Central memory CD4-positive, alpha-beta T cell (primary cell): ENCODE data around the gene DR1.
"Not testable (repeated sequence)": the region's sequence is repeated elsewhere in the genome, so short reads cannot be mapped to it uniquely, and the experiment has no call there.

Source experiments
- DNase-seq: peaks from one replicate; pipeline ENCODE4 v3.0.0; 2022

The DR1 gene

DNA sequence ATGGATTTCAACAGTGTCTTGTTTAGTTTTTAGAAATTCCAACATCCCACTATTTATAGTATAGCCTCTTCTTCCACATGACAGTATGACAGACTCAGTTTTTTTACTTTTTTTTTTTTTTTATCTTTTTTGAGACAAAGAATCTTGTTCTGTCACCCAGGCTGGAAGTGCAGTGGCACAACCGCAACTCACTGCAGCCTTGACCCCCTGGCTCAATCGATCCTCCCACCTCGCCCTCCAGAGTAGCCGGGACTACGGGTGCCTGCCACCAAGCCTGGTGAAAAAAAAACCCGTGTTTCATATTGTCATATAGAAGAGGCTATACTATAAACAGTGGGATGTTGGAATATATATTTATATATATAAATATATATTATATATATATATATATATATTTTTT, 1.2 kb upstream of the DR1 start:
- DNase-seq = no peak

GRCh38 chr1:93344886-93345632, 648 bp upstream of the DR1 start:
- DNase-seq = no peak

GRCh38 chr1:93346421-93346993, 800 bp downstream of the DR1 start:
- DNase-seq = peak; percentile 41

DNA sequence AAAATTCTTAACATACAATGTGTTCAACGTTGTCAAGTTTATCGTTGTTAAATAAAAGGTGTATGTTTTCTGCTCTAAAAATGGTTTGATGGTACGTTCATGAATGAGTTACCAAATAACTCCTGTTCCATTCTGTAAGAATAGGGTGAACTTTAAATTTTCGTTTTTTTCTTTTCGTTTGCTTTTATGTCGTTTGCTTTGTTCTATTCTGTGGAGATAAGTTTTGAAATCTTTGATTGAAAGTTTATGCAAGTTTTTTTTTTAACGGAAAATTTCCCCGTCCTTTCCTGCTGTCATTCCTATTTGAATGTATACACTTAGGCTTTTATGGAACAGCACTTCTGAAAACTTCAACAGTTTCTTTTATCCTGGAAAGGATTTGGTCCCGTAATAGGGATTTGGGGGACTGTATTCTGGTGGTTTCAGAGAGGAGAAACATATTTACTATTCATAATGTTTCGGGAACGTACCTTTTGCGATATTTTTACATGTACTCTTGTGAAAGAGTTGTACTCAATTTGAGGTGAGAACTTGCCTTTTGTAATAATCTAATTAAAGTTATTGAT, 1.7 kb downstream of the DR1 start:
- no peak for DNase-seq

DNA sequence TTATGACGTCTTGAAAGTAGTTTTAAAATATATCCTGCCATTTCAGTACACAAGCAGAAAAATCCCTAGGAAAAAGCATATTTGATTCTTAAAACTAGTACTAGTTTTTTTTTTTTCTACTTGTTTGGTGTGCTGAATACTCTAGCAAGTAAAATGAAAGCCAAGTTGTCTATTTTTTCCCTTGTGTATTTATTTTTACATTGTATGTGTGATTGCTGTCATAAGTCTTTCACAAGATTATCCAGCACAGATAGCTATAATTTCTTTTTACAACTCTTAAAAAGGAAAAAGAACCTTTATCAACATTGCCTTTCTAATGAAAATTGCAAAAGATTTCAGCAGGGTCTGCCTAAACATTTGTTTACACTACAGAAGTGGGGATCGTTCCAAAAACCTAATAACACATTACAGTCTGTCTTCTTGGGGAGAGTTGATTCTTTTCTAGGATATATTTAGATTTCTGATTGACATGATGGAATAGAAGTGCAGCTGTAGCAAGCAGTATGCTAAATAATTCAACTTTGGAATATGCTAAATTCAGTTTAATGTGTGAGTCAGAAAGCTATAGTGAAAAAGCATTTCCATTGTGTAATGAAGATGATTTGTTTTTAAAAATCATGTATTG, 2.5 kb downstream of the DR1 start:
- no peak for DNase-seq

- DNase-seq = no peak
Observed at GRCh38 chr1:93349231-93350135, 3.8 kb downstream of the DR1 start.

GRCh38 chr1:93350322-93350721, 4.6 kb downstream of the DR1 start:
- no peak for DNase-seq

GRCh38 chr1:93350875-93351274, 5.2 kb downstream of the DR1 start:
- no peak for DNase-seq

- not testable (repeated sequence) for DNase-seq
Observed at GRCh38 chr1:93351346-93351745, 5.6 kb downstream of the DR1 start.

DNA sequence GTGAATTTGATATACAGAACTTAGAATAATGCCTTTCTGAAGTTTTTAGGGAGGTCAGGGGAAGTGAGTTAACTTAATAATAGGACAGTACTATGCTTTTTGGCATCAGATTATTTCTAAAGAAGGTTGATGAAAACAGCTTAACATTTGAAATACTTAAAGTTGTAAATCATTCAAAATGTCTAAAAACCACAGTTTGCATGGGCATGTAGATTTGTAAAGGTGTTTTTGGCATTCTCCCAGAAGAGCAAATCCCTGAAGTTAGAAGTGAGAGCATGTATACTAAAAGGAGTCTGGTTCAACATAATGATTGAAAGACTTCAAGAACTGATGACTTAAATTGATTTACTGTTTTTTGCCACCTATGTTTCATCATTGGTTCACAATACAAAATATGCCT, 6.7 kb downstream of the DR1 start:
- no peak for DNase-seq

DNA sequence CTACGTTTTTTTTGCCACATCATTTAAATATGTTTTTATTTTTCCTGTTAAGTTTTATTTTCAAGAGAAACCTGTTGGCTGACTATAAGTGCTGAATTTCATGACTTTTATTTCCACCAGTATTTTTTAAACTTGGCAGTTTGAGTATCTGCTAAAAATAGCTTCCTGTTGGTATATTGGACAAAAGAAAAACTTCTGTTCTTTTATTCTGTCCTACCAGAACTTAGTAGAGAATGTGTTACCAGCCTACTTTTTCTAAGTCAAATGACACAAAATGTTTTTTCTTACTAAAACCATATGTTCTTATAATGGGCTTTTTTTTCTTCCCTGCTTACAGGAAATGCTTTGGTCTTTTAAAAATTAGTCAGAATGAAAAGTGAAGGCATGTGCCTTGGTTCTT, 7.6 kb downstream of the DR1 start:
- DNase-seq = no peak

- DNase-seq = no peak
Observed at GRCh38 chr1:93354749-93355148, 9.0 kb downstream of the DR1 start.

DNA sequence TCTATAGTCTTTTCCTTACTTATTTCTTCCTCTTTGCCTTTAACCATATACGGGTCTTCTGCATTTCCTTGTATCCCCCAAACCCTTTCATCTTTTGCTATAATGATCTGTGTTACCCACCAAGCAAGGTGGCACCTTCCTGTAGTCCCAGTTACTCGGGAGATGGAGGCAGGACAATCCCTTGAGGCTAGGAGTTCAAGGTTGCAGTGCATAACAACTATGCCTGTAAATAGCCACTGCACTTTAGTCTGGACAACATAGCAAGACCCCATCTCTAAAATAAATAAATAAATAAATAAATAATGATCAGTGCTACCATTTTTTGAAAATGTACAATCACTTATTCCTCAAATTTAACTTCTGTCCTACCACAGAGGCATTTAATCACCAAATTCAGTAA, 11.5 kb downstream of the DR1 start:
- DNase-seq = no peak

GRCh38 chr1:93358293-93358692, 12.6 kb downstream of the DR1 start:
- no peak for DNase-seq

GRCh38 chr1:93360111-93360510, 14.4 kb downstream of the DR1 start:
- no peak for DNase-seq

GRCh38 chr1:93362237-93362636, 16.5 kb downstream of the DR1 start:
- no peak for DNase-seq

DNA sequence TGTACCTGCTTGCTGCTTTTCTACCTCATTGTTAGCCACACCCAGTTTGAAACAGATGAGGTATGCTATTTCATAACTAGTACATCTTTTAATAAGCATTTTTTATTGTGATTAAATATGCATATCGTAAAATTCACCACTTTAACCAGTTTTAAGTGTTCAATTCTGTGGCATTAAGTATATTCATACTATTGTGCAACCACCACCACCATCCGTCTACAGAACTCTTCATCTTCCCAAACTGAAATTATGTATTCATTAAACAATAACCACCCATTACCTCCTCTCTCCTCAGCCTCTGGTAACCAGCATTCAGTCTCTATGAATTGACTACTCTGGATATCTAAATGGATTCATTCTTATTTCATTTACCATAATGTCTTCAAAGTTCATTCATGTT, 20.1 kb downstream of the DR1 start:
- no peak for DNase-seq

GRCh38 chr1:93369734-93370133, 24.0 kb downstream of the DR1 start:
- DNase-seq = no peak

GRCh38 chr1:93374334-93375106, 28.8 kb downstream of the DR1 start:
- no peak for DNase-seq

DNA sequence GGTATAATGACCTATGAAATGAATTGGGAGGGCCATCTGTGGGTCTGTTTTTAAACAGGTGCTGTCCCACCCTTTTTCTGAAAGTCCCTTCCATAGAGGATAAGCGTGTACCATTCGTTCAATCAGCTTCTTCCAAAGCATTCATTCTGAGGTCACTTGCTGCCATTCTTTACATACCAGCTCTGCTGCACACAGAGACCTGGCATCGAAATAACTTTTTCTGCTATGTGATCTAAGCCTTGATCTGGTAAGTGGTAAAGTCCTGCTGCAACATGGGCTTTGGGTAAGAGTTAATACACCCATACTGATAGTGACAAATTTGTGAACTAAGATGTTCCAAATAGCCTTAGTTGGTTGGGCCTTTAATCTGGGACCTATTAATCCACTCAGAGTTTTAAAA, 38.9 kb downstream of the DR1 start:
- DNase-seq = no peak

GRCh38 chr1:93386268-93386667, 40.6 kb downstream of the DR1 start:
- not testable (repeated sequence) for DNase-seq

DNA sequence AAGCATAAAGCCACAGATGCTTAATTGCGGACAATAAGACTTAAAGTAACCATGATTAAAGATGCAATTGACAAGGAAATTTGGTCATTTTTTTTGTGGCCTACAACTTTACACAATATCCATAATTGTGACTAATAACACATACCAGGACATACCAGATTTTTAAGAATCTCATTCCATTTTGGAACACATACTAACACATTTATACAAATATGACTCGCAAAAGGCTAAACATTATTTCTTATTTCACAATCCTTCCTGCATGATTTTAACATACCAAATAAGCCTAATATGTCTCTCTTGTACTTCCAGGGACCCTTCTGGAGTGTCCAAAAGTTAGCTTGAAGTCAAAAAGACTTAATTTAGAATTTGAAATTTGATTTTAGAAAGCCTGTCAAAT, 48.8 kb downstream of the DR1 start:
- no peak for DNase-seq
